IMR-90 (cell line): ENCODE measurements around the gene TTK. TPM values are rescaled to one million over a fixed set of nuclear protein-coding genes. Genes with fewer than 3 reads are reported as not detected.

Experiments used
- ATAC-seq: fragments of 200-7000 bp; cut with Tn5 transposase; 2 replicates; pipeline ENCODE4 v1.9.1; 2020; ENCODE audit warnings: low read depth, mild to moderate bottlenecking, moderate library complexity
- BruUV-seq: library from RNA; stranded (reverse); fragments of 400-500 nt; replicated peaks from 2 replicates; lab custom pipeline; 2021; lab: Mats Ljungman, UMichigan
- CTCF ChIA-PET: fragments of 300-600 bp; formaldehyde crosslinking; extraction: SDS; loops from one replicate; lab custom pipeline; 2021; ENCODE audit warnings: antibody characterized with exemption; lab: Yijun Ruan, JAX
- POLR2A ChIA-PET: fragments of 300-600 bp; sonication (Branson Sonifier 250); formaldehyde crosslinking; loops from one replicate; lab custom pipeline; 2022; ENCODE audit warnings: antibody characterized with exemption; ENCODE audit not compliant: unreplicated experiment; lab: Charles Lee
- DNase-seq: peaks from one replicate; pipeline ENCODE4 v3.0.0; 2013
- H2AFZ ChIP-seq: replicated peaks from 2 replicates; pipeline ENCODE3; 2013; ENCODE audit warnings: low read length, mild to moderate bottlenecking; ENCODE audit not compliant: poor library complexity
- H2AK5ac ChIP-seq: 2 replicates; pipeline ENCODE4 v1.6.1; 2013; ENCODE audit warnings: low read depth, low read length, inconsistent platforms
- H2AK9ac ChIP-seq: replicated peaks from 2 replicates; pipeline ENCODE3; 2013; ENCODE audit warnings: mild to moderate bottlenecking, low read depth, low read length, moderate library complexity; ENCODE audit not compliant: poor library complexity
- H2BK120ac ChIP-seq: 2 replicates; pipeline ENCODE4 v1.6.1; 2013; ENCODE audit warnings: low read depth, low read length, inconsistent platforms
- H2BK15ac ChIP-seq: 3 replicates; pipeline ENCODE4 v1.6.1; 2013; ENCODE audit warnings: low read depth, low read length, inconsistent platforms
- H2BK20ac ChIP-seq: 2 replicates; pipeline ENCODE4 v1.6.1; 2013; ENCODE audit warnings: low read depth, mild to moderate bottlenecking, inconsistent platforms, low read length, moderate library complexity
- H2BK5ac ChIP-seq: 2 replicates; pipeline ENCODE4 v1.6.1; 2013; ENCODE audit warnings: mild to moderate bottlenecking, low read depth, low read length, inconsistent platforms; ENCODE audit not compliant: poor library complexity, severe bottlenecking
- H3K14ac ChIP-seq: replicated peaks from 2 replicates; pipeline ENCODE4 v1.6.1; 2013; ENCODE audit warnings: low read depth, low read length, inconsistent platforms
- H3K18ac ChIP-seq: 2 replicates; pipeline ENCODE4 v1.6.1; 2013; ENCODE audit warnings: low read depth, low read length, control low read depth
- H3K23ac ChIP-seq: 2 replicates; pipeline ENCODE4 v1.6.1; 2013; ENCODE audit warnings: low read depth, low read length, inconsistent platforms
- H3K27ac ChIP-seq: 2 replicates; pipeline ENCODE4 v1.5.1; 2013; ENCODE audit warnings: mild to moderate bottlenecking, control low read depth, low read length; ENCODE audit not compliant: insufficient read depth
- H3K27me3 ChIP-seq: 2 replicates; pipeline ENCODE4 v1.6.1; 2013; ENCODE audit warnings: low read length; ENCODE audit not compliant: control insufficient read depth, insufficient read depth
- H3K36me3 ChIP-seq: 2 replicates; pipeline ENCODE4 v1.6.1; 2013; ENCODE audit warnings: low read length, mixed read lengths; ENCODE audit not compliant: control insufficient read depth, insufficient read depth
- H3K4ac ChIP-seq: 2 replicates; pipeline ENCODE4 v1.6.1; 2013; ENCODE audit warnings: low read depth, low read length, inconsistent platforms
- H3K4me1 ChIP-seq: 2 replicates; pipeline ENCODE4 v1.6.1; 2013; ENCODE audit warnings: low read length, mixed read lengths; ENCODE audit not compliant: control insufficient read depth, insufficient read depth
- H3K4me2 ChIP-seq: 2 replicates; pipeline ENCODE4 v1.6.1; 2013; ENCODE audit warnings: low read depth, mild to moderate bottlenecking, control low read depth, low read length, moderate library complexity
- H3K4me3 ChIP-seq: 2 replicates; pipeline ENCODE4 v1.5.1; 2013; ENCODE audit warnings: low read depth, mild to moderate bottlenecking, control low read depth, low read length, moderate library complexity; ENCODE audit not compliant: insufficient read depth
- H3K56ac ChIP-seq: 2 replicates; pipeline ENCODE4 v1.6.1; 2013; ENCODE audit warnings: low read length, inconsistent platforms; ENCODE audit not compliant: insufficient read depth; ENCODE audit errors: extremely low read depth
- H3K79me1 ChIP-seq, 2 experiments: 2 replicates each; pipeline ENCODE4 v1.6.1; 2013; ENCODE audit warnings: low read length in 2 of 2, inconsistent platforms in 1 of 2, low read depth in 1 of 2
- H3K9ac ChIP-seq: 2 replicates; pipeline ENCODE4 v1.6.1; 2013; ENCODE audit warnings: low read depth, low read length, control low read depth
- H3K9me1 ChIP-seq: 2 replicates; pipeline ENCODE4 v1.6.1; 2013; ENCODE audit warnings: low read length, inconsistent platforms; ENCODE audit not compliant: insufficient read depth
- H3K9me3 ChIP-seq: 2 replicates; pipeline ENCODE4 v1.6.1; 2013; ENCODE audit warnings: low read length; ENCODE audit not compliant: control insufficient read depth, insufficient read depth
- H4K20me1 ChIP-seq: 2 replicates; pipeline ENCODE4 v1.6.1; 2013; ENCODE audit warnings: low read length, inconsistent platforms; ENCODE audit not compliant: insufficient read depth
- H4K5ac ChIP-seq: 2 replicates; pipeline ENCODE4 v1.6.1; 2013; ENCODE audit warnings: mild to moderate bottlenecking, low read depth, low read length, control low read depth
- H4K8ac ChIP-seq, 2 experiments: 2 replicates each; pipeline ENCODE4 v1.6.1; 2013; ENCODE audit warnings: low read depth in 2 of 2, low read length in 2 of 2, control low read depth in 1 of 2, inconsistent platforms in 1 of 2
- H4K91ac ChIP-seq: 2 replicates; pipeline ENCODE4 v1.6.1; 2013; ENCODE audit warnings: low read depth, low read length, inconsistent platforms; ENCODE audit not compliant: insufficient read depth
- BHLHE40 ChIP-seq: fragments of 150-350 bp; IDR thresholded peaks from 2 replicates; pipeline ENCODE4 v1.6.1; 2016; ENCODE audit warnings: mild to moderate bottlenecking, low read depth, low read length
- CHD1 ChIP-seq: IDR thresholded peaks from 2 replicates; pipeline ENCODE4 v1.6.1; 2012; ENCODE audit warnings: low read depth, low read length, improper control_type of control experiment
- CTCF ChIP-seq: conservative IDR thresholded peaks from 2 replicates; pipeline ENCODE4 v1.5.1; 2012; ENCODE audit warnings: mild to moderate bottlenecking, low read depth, low read length, improper control_type of control experiment
- MAFK ChIP-seq: IDR thresholded peaks from 2 replicates; pipeline ENCODE4 v1.6.1; 2012; ENCODE audit warnings: low read depth, low read length, improper control_type of control experiment
- POLR2A ChIP-seq: IDR thresholded peaks from 2 replicates; pipeline ENCODE4 v1.6.1; 2012; ENCODE audit warnings: mild to moderate bottlenecking, low read depth, low read length
- WGBS, 2 experiments: methylation state at CpG; one replicate each; pipeline versions ENCODE4 v1.1.5 to v1.1.7; 2013; ENCODE audit warnings: missing lambda C conversion rate in 2 of 2; ENCODE audit not compliant: insufficient read length in 1 of 2; ENCODE audit errors: extremely low coverage in 2 of 2; 5-methylcytosine and 5-hydroxymethylcytosine counted together
- dilution Hi-C: fragments of 300-500 bp; cut with HindIII; formaldehyde crosslinking; loops from one replicate; pipeline ENCODE4 v1.14.3; 2018; ENCODE audit warnings: low sequenced_read_pairs; ENCODE audit not compliant: unreplicated experiment
- in situ Hi-C: fragments of 300-500 bp; cut with MboI; formaldehyde crosslinking; loops from 3 replicates; pipeline ENCODE4 v1.14.3; 2019; ENCODE audit warnings: low sequenced_read_pairs, inconsistent platforms, mixed read lengths
- intact Hi-C: fragments of 100-400 bp; cut with micrococcal nuclease; formaldehyde crosslinking; loops from 2 replicates; pipeline ENCODE4 v1.10.0; 2022
- polyA plus RNA-seq, 3 experiments: library from polyadenylated mRNA; depleted of rRNA; stranded (reverse); fragments of >200 nt; gene quantifications; 2 replicates each; pipeline ENCODE4 v1.2.3, GENCODE V29; 2012; ENCODE audit warnings: low replicate concordance in 1 of 3
- total RNA-seq: library from RNA; depleted of rRNA; stranded (reverse); fragments of >200 nt; gene quantifications from 2 replicates; pipeline ENCODE4 v1.2.3, GENCODE V29; 2012

The TTK gene
- total and polyA plus RNA-seq, 2 of the 4 experiments (the other 2 are of a cell fraction): 7.5 to 21.5 TPM

GRCh38 chr6:79997728-79998127, 6.7 kb upstream of the TTK start:
- in situ Hi-C loops (no loop called here), intact Hi-C loops (no loop called here), dilution Hi-C loops (no loop called here)
- H3K79me1 ChIP-seq: no peaks in the 10 kb centered on the region
- H2BK5ac ChIP-seq: no peak overlapping the region
- no peak overlapping the region for H2AFZ ChIP-seq
- H3K4ac ChIP-seq: no peak overlapping the region
- H3K27ac ChIP-seq: no peak overlapping the region
- no peak overlapping the region for H2AK9ac ChIP-seq
- peaks cover 7% of the 10 kb centered on the region for H3K27me3 ChIP-seq
- H2AK5ac ChIP-seq: no peak overlapping the region
- no peak overlapping the region for H2BK120ac ChIP-seq
- no peak overlapping the region for H4K8ac ChIP-seq
- H3K36me3 ChIP-seq: no peaks in the 10 kb centered on the region
- ATAC-seq: no peak
- H3K4me1 ChIP-seq: no peaks in the 10 kb centered on the region
- no peak overlapping the region for H3K23ac ChIP-seq
- no peak overlapping the region for H3K14ac ChIP-seq
- H3K9me3 ChIP-seq: no peaks in the 10 kb centered on the region
- no peak overlapping the region for H3K18ac ChIP-seq
- ChIA-PET POLR2A (no interaction called here), CTCF (no interaction called here)
- H2BK20ac ChIP-seq: no peak overlapping the region
- TF ChIP-seq POLR2A (no peak), CTCF (no peak), CHD1 (no peak), MAFK (no peak), BHLHE40 (no peak)
- BruUV-seq: no TSS peak
- no peak for DNase-seq
- no peak overlapping the region for H3K4me3 ChIP-seq
- WGBS, 2 experiments: no CpG with 5 or more reads among the region's 1 CpG
- no peak overlapping the region for H4K91ac ChIP-seq
- no peaks in the 10 kb centered on the region for H3K9me1 ChIP-seq
- no peak overlapping the region for H3K4me2 ChIP-seq
- no peak overlapping the region for H4K5ac ChIP-seq
- no peaks in the 10 kb centered on the region for H4K20me1 ChIP-seq
- H3K9ac ChIP-seq: no peak overlapping the region
- H3K56ac ChIP-seq: no peak overlapping the region
- H2BK15ac ChIP-seq: no peak overlapping the region
